Activated T-cell treated with anti-CD3 and anti-CD28 coated beads, Interleukin-2, amount 50 U/mL, for 24 hours (primary cell): ENCODE measurements around the gene UBALD1.

Experiments
- DNase-seq: peaks from one replicate; pipeline ENCODE4 v3.0.0-alpha.2; 2020
- H3K27ac Mint-ChIP-seq: 2 replicates; pipeline ENCODE4 v1.8.0; 2020; ENCODE audit warnings: mild to moderate bottlenecking, mixed read lengths
- H3K27me3 Mint-ChIP-seq: 2 replicates; pipeline ENCODE4 v1.8.0; 2020; ENCODE audit warnings: mixed read lengths
- H3K36me3 Mint-ChIP-seq: 2 replicates; pipeline ENCODE4 v1.8.0; 2020; ENCODE audit warnings: low read depth, mixed read lengths
- H3K4me1 Mint-ChIP-seq: 2 replicates; pipeline ENCODE4 v1.8.0; 2020; ENCODE audit warnings: low read depth, mixed read lengths
- H3K4me3 Mint-ChIP-seq: 2 replicates; pipeline ENCODE4 v1.8.0; 2020; ENCODE audit warnings: mild to moderate bottlenecking, moderate library complexity, mixed read lengths
- H3K9me3 Mint-ChIP-seq: 2 replicates; pipeline ENCODE4 v1.8.0; 2020; ENCODE audit warnings: mixed read lengths

The UBALD1 gene

DNA sequence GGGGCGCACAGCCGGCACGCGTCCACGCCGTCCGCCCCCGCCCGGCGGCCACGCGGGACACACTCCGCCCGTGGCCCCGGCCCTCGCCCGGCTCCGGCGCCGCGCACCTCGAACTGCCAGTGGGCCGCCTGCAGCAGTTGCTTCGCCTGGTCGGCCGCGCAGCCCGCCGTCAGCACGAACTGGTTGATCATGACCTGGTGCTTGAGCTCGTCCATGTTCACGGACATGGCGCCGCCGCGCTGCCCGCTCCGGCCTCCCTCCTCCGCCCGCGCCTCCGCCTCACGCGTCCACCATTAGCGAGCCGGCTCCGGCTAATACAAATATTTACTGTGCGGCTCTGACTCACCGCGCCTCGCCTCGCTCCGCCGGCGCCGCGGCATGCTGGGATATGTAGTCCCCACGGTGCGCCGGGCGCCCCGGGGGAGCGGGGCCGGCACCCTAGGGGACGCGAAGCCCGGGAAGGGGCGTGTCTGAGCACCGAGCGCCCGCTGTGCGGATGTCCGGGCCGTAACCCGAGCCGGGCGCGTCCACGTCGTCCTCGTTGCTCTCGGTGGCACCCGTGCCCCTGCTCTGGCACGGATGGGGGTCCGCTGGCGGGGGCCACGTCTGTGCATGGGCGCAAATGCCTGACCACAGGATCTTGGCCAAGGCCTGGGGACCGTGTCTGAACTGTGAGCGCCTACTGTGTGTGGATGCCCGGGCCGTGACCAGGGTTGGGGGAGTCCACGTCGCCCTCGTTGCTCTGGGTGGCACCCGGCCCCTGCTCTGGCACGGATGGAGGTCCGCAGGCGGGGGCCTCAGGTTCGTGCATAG lies at the start of gene UBALD1:
Gene UBALD1 (minus strand): TSS at position 318 of the 813 bp plus-strand sequence. CDS start 91 bp downstream, at position 227.
- Mint-ChIP-seq H3K4me1 (peaks cover 50% of the 10 kb centered on the region), H3K27me3 (no peaks in the 10 kb centered on the region)
- peak; percentile 86 for DNase-seq

DNA sequence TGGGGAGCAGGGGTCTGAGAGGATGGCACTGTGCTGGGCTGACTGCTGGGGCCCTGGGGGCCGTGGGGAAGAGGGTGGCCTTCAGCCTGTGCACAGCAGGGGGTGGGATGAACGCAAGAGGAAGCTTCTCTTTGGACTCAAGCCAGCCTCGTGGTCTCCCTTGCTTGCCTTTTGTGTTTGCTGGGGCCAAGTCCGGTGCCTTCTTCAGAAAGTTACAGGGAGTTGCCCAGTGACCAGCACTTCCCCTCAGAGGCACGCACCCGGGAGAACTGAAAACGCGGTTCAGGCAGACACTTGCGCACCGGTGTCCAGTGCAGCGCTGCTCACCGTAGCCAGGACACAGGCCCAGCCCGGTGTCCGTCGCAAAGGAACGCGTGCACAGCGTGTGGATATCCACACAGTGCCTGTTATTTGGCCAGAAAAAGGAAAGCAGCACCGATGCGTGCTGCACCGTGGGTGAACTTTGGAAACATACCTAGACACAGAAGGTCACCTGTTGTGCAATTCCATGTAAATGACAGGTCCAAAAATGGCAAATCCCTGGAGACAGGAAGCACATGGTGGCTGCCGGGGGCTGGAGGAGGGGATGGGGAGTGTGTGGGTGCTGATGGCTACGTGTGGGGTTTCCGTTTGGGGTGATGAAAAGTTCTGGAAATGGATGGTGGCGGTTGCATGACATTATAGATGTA lies 49.2 kb upstream of the UBALD1 start:
- peaks cover 33% of the 10 kb centered on the region for H3K36me3 Mint-ChIP-seq
- H3K27me3 Mint-ChIP-seq = no peaks in the 10 kb centered on the region
- H3K9me3 Mint-ChIP-seq = no peaks in the 10 kb centered on the region
- peak overlapping the region; percentile 44 for H3K4me3 Mint-ChIP-seq
- peak overlapping the region; percentile 92 for H3K27ac Mint-ChIP-seq
- DNase-seq = no peak
- peaks cover 63% of the 10 kb centered on the region for H3K4me1 Mint-ChIP-seq

More for the DNA sequence above, at the start of gene UBALD1:
- H3K9me3 Mint-ChIP-seq = no peaks in the 10 kb centered on the region
- peak within 1 kb of the TSS; percentile 89 for H3K4me3 Mint-ChIP-seq
- H3K27ac Mint-ChIP-seq = peak within 1 kb of the TSS; percentile 97
- H3K36me3 Mint-ChIP-seq = peaks cover 5% of the 10 kb centered on the region

DNA sequence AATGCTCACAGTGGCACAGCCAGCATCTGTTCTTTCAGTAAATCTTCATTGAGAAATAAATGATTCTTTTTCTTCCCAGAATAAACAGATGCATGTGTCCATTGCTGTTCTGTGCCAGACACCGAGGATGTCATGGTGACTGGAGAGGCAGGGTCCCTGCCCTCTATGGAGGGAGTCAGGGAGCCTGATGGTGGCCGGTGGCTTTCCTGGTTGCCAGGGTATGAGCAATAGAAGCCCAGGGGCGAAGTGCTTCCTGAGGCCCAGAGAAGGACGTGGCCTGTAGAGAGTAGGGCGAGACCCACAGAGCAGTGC lies 48.7 kb upstream of the UBALD1 start:
- peaks cover 68% of the 10 kb centered on the region for H3K4me1 Mint-ChIP-seq

DNA sequence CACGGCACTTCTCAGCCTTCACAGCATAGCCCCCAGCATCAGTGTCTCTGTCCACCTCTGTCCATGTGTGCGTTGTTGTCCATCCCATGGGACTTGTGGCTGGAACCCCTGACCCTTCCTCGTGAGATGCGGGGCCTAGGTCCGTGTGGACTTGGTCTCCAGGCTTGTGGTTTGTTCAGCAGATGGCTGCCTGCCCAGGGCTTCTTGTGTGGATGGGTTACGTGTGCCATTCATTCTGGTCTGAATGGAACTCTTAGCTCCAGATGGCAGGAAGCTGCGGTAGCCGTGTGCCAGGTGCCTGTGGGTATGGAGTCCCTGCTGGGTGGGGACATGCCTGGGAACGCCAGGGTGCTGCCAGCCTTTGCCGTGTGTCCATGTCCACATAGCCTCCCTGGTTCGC lies 47.0 kb upstream of the UBALD1 start:
- Mint-ChIP-seq H3K9me3 (no peaks in the 10 kb centered on the region), H3K4me3 (no peak overlapping the region), H3K36me3 (peaks cover 51% of the 10 kb centered on the region), H3K4me1 (peaks cover 69% of the 10 kb centered on the region), H3K27me3 (no peaks in the 10 kb centered on the region), H3K27ac (peak overlapping the region; percentile 33)
- DNase-seq = no peak

More for the DNA sequence above, 48.7 kb upstream of the UBALD1 start:
- Mint-ChIP-seq H3K27ac (peak overlapping the region; percentile 92), H3K4me3 (no peak overlapping the region), H3K27me3 (no peaks in the 10 kb centered on the region), H3K9me3 (no peaks in the 10 kb centered on the region), H3K36me3 (peaks cover 38% of the 10 kb centered on the region)
- no peak for DNase-seq

DNA sequence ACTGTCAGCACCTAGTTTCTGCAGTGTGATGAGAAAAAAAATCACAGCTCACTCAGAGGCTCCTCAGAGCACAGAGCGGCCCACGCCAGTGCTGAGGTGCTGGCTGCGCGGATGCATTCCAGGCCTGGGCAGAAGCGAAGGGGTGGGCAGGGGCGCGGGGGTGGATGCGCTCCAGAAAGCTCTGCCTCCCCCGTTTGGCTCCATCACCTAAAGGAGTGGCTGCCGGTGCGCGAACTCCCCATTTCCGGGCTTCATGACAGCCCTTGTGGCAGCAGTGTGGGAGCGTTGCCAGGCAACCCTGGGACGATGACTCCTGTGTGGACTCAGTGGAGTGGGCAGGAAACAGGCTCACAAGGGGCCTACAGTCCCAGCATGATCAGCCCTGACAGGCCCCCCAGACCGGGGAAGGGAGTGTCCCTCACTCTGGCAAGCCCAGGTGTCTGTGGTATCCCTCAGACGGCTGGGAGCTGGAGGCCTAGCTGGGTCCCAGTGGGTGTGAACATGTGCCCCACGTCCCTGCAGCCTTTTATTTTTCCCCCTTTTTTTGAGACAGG lies 45.8 kb upstream of the UBALD1 start:
- H3K27me3 Mint-ChIP-seq = no peaks in the 10 kb centered on the region
- peak overlapping the region; percentile 89 for H3K27ac Mint-ChIP-seq
- H3K4me1 Mint-ChIP-seq = peaks cover 66% of the 10 kb centered on the region
- DNase-seq = peak; percentile 87
- no peaks in the 10 kb centered on the region for H3K9me3 Mint-ChIP-seq
- H3K4me3 Mint-ChIP-seq = no peak overlapping the region
- H3K36me3 Mint-ChIP-seq = peaks cover 61% of the 10 kb centered on the region

DNA sequence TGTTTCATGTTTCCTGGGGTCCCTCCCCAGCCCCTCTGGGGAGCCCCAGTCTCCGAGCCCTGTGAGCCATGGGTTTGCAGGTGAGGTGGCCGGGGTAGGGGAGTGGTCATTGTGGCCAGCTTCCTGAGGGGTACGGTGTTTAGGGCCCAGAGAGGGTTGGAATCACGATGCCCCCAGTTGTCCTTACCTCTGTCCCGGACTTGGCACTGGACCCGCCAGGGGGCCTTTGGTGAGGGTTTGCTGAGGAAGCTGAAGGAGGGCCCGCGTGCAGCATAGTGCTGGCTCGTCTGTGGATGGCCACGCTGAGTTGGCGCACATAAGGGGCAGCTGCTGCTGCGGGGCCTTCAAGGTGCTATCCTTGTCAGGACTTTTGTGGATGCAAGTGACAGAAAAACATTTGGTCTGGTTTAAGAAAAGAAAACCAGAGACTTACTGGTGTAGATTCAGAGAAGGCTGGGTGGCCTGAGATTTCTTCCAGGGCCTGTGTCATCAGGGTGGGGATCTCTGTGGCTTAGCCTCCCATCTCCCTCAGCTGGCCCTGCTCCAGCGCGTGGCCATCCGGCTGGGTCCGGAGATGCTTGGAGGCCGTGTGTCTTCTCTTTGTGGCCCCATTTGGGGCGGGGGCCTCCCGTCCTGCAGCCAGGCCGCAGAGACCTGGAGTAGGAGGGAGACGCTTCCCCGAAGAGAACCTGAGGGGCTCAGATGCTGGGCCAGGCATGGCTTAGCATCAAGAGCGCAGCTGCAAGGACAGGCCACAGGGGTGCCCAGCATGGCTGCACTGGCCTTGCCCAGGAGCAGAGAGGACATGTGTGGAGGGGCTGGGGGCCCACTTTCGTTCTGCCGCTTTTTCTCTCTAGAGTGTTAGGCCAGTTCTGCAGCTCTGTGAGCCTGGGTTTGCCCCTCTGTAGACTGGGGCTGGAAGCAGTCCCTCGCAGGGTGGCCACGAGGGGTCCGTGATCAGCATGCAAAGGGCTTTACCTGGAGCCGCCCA lies 45.0 kb upstream of the UBALD1 start:
- Mint-ChIP-seq H3K4me3 (no peak overlapping the region), H3K27me3 (no peaks in the 10 kb centered on the region), H3K36me3 (peaks cover 64% of the 10 kb centered on the region), H3K27ac (peak overlapping the region; percentile 89), H3K9me3 (no peaks in the 10 kb centered on the region), H3K4me1 (peaks cover 58% of the 10 kb centered on the region)
- no peak for DNase-seq

DNA sequence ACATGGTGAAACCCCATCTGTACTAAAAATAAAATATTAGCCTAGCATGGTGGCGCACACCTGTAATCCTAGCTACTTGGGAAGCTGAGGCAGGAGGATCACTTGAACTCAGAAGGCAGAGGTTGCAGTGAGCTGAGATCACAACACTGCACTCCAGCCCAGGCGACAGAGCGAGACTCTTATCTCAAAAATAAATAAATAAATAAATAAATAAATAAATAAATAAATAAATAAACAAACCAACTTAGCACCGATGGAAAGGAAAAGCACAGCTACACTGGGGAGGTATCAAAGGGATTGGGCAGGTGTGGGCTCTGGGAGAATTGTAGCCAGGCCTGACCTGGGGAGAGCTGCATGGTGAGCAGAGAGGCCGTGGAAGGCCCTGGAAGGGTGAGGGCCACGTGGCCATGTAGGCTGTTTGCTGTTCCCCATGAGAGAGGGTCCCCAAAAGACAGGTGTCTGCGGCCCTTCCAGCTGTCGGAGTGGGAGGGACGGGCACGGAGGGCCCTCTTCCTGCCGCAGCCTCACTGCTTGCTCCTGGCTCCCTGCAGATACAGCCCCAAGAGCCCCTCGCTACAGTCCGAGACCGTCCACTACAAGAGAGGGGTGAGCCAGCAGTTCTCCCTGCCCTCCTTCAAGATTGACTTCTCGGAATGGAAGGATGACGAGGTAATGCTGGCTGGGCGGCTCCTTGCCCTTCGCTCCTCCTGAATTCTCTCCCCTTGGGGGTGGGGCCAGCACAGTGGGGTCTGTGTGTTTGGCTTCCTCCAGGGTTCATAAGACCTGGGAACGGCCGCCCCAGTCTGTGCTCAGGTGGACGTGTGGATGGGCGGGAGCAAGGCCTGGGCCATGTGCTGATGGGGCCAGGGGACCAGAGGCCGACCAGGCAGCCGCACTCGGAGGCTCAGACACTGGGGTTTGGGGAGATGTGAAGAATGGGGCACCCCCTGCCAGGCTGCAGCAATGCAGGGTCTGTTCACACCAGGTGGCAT lies 42.3 kb upstream of the UBALD1 start:
- Mint-ChIP-seq H3K9me3 (no peaks in the 10 kb centered on the region), H3K4me1 (peaks cover 36% of the 10 kb centered on the region), H3K4me3 (no peak overlapping the region), H3K36me3 (peaks cover 70% of the 10 kb centered on the region), H3K27ac (no peak overlapping the region), H3K27me3 (no peaks in the 10 kb centered on the region)
- DNase-seq = no peak

DNA sequence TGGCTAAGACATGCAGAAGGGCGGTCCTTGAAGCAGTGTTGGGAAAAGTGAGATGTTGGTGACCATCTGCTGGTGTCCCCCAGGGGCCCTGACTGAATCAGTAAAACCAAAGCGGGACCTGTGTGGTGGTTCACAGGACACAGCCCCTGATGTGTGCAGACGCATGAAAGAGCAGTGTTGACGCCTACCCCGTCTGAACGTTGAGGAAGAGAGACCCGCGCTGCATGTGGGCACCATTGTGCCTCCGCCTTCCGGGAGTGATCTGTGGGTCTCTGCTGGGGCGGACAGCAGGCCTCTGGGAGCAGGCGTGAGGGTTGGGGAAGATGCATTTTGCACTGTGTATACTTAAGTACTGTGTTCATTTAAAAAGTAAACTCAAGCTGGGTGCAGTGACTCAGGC lies 41.5 kb upstream of the UBALD1 start:
- H3K9me3 Mint-ChIP-seq = no peaks in the 10 kb centered on the region
- no peak overlapping the region for H3K4me3 Mint-ChIP-seq
- peak overlapping the region; percentile 9 for H3K27ac Mint-ChIP-seq
- H3K27me3 Mint-ChIP-seq = no peaks in the 10 kb centered on the region
- H3K4me1 Mint-ChIP-seq = peaks cover 29% of the 10 kb centered on the region
- DNase-seq = no peak
- H3K36me3 Mint-ChIP-seq = peaks cover 76% of the 10 kb centered on the region

DNA sequence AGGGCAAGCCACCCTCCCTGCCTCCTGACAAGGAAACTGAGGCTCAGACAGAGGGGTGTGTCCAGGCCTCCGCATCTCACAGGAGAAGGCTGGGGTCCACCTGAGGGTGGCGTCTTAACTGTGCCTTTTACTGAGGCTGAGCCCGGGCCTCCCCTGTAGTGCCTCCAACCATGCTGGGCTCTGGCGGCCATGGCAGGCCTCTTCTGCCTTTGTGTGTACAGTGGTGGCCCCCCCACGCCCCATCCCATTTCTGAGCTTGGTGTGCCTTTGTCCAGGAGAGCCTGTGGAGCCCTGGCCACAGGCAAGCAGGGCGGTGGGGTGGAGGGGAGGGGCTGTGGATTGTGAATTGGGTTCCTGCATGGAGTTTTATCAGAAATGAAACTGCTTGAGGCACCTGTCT lies 41.1 kb upstream of the UBALD1 start:
- Mint-ChIP-seq H3K36me3 (peaks cover 80% of the 10 kb centered on the region), H3K27ac (peak overlapping the region; percentile 9), H3K27me3 (no peaks in the 10 kb centered on the region), H3K4me1 (peaks cover 24% of the 10 kb centered on the region), H3K4me3 (no peak overlapping the region), H3K9me3 (no peaks in the 10 kb centered on the region)
- no peak for DNase-seq

DNA sequence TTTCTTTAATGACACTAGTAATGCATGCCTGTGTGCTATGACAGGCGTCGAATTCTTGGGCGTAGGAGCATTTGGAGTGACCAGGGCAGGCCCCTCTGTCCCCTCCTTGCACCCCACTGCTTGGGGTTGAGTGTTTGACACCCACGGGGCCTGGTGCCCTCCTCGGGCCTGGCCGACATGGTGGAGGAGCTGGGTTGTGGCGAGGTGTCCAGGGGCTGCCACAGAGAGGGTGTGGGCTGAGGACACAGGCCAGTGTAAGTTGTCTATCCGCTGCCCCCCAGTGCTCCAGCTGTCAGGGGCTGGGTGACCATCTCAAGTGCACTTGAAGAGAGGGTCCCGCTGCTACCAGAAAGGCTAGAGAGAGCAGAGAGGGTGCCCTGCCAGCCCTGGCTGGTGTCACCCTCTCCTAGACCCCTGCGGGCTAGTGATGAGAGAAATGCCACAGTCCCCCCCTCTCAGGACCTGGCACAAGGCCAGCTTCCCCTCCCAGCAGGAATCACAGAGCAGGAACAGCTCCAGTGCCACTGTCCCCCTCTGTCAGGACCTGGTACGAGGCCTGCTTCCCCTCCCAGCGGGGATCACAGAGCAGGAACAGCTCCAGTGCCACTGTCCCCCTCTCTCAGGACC lies 40.4 kb upstream of the UBALD1 start:
- Mint-ChIP-seq H3K27me3 (no peaks in the 10 kb centered on the region), H3K4me3 (no peak overlapping the region), H3K36me3 (peaks cover 88% of the 10 kb centered on the region), H3K9me3 (no peaks in the 10 kb centered on the region), H3K4me1 (peaks cover 22% of the 10 kb centered on the region), H3K27ac (no peak overlapping the region)
- no peak for DNase-seq

DNA sequence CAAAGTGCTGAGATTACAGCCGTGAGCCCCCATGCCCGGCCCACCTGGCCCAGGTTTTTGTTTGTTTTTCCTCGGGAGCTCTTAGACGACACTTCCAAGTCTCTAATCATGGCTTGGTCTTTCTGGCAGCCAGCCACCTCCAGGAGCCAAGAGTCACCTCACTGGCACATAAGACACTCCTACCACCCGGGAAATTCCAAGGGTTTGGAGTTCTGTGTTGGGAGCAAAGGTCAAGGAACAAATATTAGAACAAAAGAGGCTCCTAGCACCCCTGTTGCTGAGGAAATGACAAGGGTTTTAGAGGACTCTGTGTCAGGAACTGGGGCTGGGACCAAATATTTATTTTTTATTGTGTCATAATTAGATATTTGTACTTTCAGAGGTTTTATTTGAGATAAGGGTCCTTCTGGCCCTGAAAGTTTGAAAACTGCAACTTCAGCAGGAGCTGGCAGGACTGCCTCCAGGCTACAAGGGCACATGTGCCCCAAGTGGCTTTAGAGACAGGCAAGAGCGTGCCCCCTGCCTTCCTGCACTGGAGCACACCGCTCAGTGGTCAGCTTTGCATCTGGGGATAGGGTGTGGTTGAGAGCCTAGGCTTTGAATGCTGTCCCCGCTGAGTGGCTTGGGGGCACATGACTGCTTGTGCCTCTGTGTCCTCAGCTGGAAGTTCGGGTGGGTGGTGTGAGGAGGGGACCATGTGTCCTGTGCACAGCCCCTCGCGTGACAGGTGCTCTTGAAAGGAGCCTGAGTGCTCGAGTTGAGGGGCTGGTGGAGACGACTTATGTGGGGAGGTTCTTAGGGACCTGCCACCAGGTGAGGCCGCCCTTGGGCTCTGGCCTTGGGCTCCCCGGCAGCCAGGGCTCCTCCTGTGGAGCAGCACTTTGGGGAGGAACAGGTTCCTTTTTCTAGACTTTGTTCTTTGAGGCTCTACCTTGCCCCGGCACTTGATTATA lies 39.6 kb upstream of the UBALD1 start:
- no peak for DNase-seq
- H3K9me3 Mint-ChIP-seq = no peaks in the 10 kb centered on the region
- H3K4me1 Mint-ChIP-seq = peaks cover 19% of the 10 kb centered on the region
- H3K36me3 Mint-ChIP-seq = peaks cover 85% of the 10 kb centered on the region
- no peaks in the 10 kb centered on the region for H3K27me3 Mint-ChIP-seq
- H3K27ac Mint-ChIP-seq = no peak overlapping the region
- no peak overlapping the region for H3K4me3 Mint-ChIP-seq

DNA sequence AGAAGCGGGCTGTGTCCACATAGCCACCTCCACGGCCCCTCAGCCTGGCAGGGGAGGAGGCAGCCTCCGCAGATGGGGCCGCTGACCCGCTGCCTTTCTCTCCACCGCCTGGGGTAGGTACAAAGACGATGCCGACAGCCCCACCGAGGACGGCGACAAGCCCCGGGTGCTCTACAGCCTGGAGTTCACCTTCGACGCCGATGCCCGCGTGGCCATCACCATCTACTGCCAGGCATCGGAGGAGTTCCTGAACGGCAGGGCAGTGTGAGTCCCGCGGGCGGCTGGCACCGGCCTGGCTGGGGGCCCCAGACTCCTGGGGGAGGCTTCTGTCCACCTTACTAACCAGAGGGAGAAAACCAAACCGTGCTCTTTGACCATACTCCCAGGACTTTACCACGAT lies 37.9 kb upstream of the UBALD1 start:
- Mint-ChIP-seq H3K9me3 (no peaks in the 10 kb centered on the region), H3K36me3 (peaks cover 80% of the 10 kb centered on the region), H3K27me3 (no peaks in the 10 kb centered on the region), H3K4me3 (no peak overlapping the region), H3K4me1 (peaks cover 18% of the 10 kb centered on the region), H3K27ac (no peak overlapping the region)
- DNase-seq = no peak
